Activated T-cell treated with anti-CD3 and anti-CD28 coated beads for 4 hours (primary cell): ENCODE data around the gene TTLL6.
A peak's percentile ranks its signal among the peaks of the same experiment; 100 is the strongest.
"Not testable (repeated sequence)": the region's sequence is repeated elsewhere in the genome, so short reads cannot be mapped to it uniquely, and the experiment has no call there.

Experiments
- DNase-seq: peaks from one replicate; pipeline ENCODE4 v3.0.0-alpha.2; 2020

Gene TTLL6

DNA sequence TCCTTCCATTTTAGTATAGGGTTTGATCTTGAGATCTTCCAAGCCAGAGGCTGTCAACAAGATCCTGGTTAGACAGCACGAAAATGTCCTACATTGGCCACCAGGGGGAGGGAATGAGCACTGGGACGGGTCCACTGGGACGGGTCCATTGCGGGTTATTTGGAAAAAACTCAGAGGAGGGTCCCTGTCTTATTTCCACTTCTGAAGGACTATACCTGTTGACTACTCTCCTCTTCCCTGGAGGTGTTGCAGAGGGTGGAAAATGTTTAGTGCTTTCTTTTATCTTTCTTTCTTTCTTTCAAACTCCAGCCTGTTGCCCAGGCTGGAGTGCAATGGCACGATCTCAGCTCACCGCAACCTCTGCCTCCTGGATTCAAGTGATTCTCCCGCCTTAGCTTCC is 2.5 kb downstream of the TTLL6 start:
- DNase-seq: peak; percentile 46

DNA sequence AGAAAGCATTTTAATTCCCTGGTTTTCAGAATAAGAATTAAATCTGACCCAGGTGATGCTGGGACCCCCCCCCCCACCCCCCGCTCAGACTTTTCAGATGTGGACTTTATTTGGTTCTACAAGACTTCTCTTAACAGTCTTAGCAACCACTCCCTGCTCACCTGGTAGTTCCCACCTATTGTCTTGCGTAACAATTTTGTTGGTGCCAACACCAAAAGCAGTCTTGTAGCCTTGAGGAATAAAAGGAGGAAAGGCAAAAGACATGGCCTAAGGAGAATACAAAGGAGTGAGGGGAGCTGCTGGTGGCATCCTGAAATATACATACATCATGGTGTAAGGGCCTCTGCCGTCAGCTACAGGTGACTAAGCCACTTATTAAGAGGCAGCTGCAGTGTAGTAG is 5.0 kb downstream of the TTLL6 start:
- no peak for DNase-seq

GRCh38 chr17:48809182-48809581 is 7.8 kb downstream of the TTLL6 start:
- DNase-seq: no peak

- DNase-seq: peak; percentile 59
These were observed 12.1 kb downstream of the TTLL6 start for GRCh38 chr17:48804936-48805411.

DNA sequence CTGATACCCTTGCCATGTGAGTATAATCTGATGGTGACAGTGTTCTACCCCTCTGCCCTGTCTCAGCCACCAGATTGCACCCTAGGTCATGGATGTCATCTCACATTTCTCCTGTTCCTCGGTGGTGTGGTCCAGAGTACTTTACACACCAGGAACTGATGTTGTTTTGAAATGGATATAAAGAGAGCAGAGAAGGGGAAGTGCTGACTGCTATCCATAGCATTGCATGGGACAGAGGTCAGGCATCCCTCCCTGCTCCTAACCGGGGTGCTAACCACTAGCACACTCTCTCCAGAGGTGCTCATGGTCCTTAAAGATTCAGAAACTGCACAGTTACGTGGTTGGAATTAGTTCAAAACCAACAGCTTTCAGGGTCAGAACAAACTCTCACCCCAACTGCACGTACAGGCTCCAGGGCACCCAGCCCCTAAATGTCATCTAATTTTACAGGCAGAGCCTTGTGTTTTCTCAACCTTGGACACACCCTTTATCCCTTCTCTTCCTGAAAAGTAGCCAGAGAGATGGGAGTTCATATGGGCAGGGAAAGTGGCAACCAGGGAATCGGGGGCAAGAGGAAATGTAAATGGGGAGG is 16.3 kb downstream of the TTLL6 start:
- DNase-seq: no peak

DNA sequence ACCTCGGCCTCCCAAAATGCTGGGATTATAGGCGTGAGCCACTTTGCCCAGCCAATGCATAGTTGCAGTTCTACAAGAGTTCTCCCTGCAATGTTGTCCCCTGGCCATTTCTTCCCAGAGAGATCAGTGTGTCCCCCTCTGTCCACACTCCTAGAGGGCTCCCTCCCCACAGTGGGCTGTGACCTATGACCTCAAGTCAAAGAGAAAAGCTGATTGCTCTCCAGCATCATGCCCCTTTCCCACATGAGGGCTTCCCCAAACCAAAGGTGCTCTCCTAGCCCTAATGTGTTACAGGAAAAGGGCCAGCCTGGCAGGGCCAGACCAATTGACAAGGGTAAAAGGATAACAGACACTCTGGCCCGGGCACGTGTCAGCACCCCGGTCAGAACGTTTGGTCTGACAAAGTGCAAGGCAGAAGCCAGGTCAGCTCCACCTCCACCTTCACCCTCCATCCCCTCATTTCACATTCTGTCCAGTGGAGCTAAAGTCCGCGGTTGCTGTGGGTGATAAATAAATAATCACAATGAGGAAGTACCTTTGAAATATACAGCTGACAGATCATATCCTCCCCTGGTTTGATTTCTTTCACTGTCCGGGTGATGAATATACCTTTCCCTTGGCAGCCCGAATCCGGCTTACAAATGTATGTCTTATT is 17.8 kb downstream of the TTLL6 start:
- no peak for DNase-seq

- DNase-seq: not testable (repeated sequence)
These were observed 20.9 kb downstream of the TTLL6 start for GRCh38 chr17:48796163-48796522.

DNA sequence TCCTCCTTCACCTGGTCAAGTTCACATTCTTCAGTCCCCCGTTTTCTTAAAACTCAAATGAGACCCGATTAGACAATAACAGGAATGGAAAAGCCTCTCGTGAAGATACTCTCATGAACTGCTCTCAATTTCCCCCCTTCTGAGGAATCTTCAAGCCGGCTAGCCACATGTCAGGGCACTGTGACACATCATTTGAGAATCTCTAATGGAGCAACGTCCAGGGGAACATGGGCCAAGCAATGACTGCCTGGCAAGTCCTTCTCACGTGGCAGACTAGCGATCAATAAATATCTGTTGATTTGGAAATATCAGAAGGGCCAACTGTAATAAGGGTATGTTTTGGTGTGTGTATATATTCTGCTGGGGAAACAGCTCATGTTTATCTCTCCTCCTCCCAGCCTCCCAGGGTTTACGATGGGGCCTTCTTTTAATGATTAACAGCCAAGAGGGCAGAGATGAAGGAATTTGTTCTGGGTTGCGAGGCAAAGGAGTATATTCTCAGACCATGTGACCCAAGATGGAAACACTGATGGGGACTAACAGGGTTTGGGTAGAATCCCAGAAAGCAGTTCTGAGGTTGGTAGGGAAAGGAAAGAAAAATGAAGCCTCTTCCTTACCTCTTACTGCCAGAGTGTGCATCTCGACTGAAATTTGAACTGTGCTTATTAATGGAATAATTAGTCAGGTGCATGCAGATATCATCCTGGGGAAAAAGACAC is 21.4 kb downstream of the TTLL6 start:
- DNase-seq: no peak

DNA sequence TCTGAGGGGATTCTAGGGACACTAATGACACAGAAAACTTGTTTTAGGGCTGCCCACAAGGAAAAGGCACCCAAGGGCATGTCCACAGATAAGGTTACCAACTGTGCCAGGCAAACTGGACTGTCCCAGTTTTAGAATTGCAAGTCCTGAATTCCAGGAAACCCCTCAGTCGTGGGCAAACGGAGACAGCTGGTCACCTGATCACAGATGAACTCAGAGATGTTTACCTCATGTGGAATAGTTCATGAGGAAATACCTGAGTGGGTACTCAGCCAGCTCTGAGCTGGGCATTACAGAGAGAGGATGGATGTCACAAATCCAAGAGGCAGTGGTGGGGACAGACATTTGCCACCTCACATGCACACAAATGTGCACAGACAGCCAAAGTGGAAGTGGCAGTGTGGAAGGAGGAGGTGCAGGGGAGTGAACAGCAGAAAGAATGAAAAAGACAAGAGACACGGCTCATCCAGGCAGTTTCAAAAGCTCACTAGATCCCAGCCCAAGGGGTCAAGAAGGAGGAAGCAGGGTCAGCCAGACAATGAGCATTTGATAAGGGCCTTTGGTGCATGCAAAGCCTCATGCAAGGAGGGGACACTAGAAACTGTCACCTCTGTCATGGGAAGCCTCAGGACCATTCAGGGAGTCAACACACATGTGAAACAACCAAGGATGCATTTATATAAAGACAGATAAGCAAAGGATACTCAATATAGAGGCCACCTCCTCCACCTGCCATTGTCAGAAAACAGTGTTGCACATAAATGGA is 24.8 kb downstream of the TTLL6 start:
- no peak for DNase-seq

- DNase-seq: no peak
These were observed 25.6 kb downstream of the TTLL6 start for GRCh38 chr17:48791128-48792032.

DNA sequence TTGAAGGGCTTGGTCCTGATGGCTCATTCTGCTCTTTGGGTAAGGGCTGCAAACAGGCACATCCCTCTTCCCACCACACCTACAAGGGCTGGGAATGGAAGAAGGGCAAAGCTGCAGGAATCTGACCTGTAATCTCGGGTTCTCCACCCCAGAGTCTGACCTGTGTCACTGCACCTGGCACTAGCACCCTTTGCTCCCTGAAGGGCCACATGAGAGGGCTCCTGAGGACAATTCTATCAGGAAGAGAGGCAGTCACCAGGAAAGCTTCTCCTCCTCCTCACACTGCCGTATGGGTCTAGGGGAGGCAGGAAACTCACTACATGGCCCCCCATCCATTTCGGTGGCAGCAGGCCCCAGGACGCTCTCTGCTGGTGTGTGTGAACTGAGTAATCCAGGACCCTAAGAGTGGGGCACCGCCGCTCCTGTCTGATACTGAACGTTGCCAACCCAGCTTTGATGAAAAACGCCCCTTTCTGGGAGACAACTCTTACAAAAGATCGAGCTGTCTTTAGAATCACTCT is 26.4 kb downstream of the TTLL6 start:
- DNase-seq: no peak

GRCh38 chr17:48787828-48788227 is 29.2 kb downstream of the TTLL6 start:
- DNase-seq: no peak

- DNase-seq: no peak
These were observed 37.6 kb downstream of the TTLL6 start for GRCh38 chr17:48779421-48779820.

DNA sequence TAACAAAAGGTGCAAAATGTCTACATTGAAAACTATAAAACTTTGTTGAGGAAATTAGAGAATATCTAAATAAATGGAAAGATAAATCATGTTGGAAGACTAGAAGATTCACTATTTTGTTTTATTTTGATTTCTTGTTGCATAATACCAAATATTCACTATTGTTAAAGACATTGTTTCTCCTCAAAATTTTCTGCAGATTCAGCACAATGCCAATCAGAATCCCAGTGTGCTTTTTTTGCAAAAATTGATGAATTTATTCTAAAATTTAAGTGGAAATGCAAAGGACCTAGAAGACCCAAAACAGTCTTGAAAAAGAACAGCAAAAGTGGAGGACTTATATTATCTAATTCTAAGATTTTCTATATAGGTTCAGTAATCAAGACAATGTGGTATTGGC is 40.4 kb downstream of the TTLL6 start:
- no peak for DNase-seq

- DNase-seq: no peak
These were observed 43.8 kb downstream of the TTLL6 start for GRCh38 chr17:48773245-48773644.

DNA sequence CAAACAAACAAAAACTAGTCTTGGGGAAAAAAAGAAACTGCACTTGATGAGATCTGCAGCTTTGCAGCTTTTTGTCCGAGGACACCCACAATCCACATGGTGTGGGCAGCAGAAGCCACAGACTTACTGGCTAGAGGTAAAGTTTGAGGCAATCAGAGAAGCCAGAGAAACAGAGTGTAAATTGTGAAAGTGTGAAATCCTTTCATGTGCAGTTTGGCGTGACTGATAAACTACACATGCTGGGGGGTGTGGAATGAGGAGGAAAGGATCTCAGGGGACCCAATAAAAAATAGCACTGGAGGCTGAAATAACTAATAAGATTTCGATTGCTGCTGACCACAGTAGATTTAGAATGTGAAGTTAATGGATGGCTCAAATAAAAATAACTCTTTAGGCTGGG is 46.1 kb downstream of the TTLL6 start:
- no peak for DNase-seq

GRCh38 chr17:48769009-48769675 is 47.9 kb downstream of the TTLL6 start:
- DNase-seq: no peak

DNA sequence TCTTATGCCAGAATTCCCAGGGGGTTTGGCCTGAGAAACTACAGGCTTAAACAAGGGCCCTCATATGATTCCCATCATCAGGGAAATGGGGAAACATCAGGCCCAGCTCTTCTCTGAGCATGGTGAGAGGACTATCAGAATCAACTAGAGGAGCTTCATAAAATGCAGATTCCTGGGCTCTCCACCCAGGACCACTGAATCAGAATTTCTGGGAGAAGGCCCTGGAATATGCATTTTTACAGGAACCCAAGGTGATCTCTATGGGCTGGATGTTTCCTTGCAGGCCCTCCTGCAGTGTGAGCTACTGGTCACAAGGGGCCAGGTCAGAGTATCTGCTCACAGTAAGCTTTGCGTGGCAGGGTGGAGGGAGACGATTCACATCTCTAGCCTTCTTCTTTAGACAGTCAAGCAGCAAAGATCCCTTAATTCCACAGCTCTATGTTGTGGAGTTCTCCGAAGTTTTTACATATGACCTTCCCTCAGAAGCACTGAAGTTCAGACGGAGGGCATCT is 49.7 kb downstream of the TTLL6 start:
- DNase-seq: no peak

GRCh38 chr17:48761114-48761513 is 55.9 kb downstream of the TTLL6 start:
- no peak for DNase-seq

GRCh38 chr17:48760411-48760810 is 56.6 kb downstream of the TTLL6 start:
- no peak for DNase-seq

GRCh38 chr17:48759288-48759687 is 57.7 kb downstream of the TTLL6 start:
- DNase-seq: no peak
